ENCODE measurements around the gene SMG7. TPM values are rescaled to one million over a fixed set of nuclear protein-coding genes. Genes with fewer than 3 reads are reported as not detected.

SMG7 gene
- total RNA-seq, 1 experiment from 2014 or later: 107 TPM

DNA sequence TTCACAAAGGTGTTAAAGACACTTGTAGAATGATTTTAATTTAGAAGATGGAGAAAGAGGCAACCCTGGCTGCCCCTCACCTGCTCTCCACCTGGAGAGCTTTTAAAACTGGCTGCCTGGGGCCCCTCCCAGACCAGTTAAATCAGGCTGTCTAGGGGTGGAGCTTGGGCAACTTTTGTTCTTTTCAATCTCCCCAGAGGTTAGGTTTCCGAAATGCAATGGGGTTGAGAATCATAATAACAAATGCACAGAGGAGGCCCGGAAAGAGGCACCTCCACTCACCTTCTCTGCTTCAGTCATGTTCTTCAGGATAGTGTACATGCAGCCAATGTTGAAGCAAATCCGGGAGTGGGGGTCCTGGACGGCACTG lies 117.6 kb downstream of the SMG7 start:
- H3K4me3 Mint-ChIP-seq (ENCODE audit: unreplicated experiment): no peak overlapping the region
- no peaks in the 10 kb centered on the region for H3K36me3 Mint-ChIP-seq (ENCODE audit: insufficient read depth, unreplicated experiment)
- H3K27me3 Mint-ChIP-seq (ENCODE audit: insufficient read depth, unreplicated experiment): no peaks in the 10 kb centered on the region
- no peak for DNase-seq (ENCODE audit: unreplicated experiment)
- H3K4me1 Mint-ChIP-seq (ENCODE audit: insufficient read depth, unreplicated experiment): peaks cover 17% of the 10 kb centered on the region
- no peaks in the 10 kb centered on the region for H3K9me3 Mint-ChIP-seq (ENCODE audit: unreplicated experiment)
- ChIA-PET CTCF (interaction anchor here (1.0 to 1.5 kb wide), 4 partner anchors 10 to 20 kb away, joined by 3 to 4 read pairs (median 4); no protein-coding TSS in a partner anchor), POLR2A (interaction anchor here (0.6 to 3.3 kb wide), 2 partner anchors 11 to 41 kb away, joined by 3 to 12 read pairs; no protein-coding TSS in a partner anchor)
- peak overlapping the region; percentile 41 for H3K27ac Mint-ChIP-seq (ENCODE audit: low read depth, unreplicated experiment)
- intact Hi-C loops (cut with micrococcal nuclease): no loop called here
- BruUV-seq (replicated peaks): no TSS peak
- no peak for TF ChIP-seq CTCF (IDR thresholded peaks at IDR 0.05; ENCODE audit: unreplicated experiment)

DNA sequence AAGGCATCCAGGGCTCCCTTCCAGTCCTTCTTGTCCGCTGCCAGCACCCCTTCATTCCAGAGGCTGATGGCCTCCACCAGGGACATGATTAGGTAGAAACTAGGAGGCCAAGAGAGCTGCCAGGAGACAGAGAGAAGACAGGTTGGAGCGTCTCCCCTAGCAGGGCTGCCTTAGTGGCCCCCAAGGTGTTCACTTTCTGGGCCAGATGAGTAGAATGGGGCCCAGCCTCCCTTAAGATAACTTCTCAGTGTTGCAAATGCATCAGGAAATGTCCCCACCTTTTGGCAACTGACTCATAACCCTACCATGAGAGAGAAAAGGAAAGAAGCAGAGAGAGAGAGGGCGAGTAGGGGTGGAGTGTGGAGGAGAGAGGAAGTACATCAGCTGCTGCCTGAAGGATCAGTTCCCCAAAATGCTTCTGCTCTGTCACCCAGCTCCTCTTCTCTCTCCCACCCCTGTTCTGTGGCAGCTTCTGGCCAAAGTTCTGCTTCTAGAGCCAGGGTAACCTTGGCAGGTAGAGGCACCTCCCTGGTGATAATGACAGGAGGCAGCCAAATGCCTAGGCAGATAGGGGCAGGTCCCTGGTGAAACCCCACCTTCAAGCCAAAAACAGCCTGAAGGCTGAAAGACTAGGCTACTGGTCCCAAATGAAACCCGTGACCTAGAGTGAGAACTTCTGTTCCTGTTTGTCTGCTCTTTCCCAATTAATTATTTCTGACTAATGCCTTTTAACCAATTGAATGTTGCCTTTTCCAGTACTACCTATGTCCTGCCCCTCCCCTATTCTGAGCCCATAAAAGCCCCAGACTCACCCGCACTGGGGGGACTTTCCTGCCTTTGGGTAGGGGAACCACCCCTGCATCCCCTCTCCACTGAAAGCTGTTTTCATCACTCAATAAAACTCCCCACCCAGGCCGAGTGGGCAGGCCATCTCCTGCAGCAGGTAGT lies 118.2 kb downstream of the SMG7 start, which contains the start of gene NCF2:
TSS of gene NCF2 (minus strand) at position 216 of the 948 bp plus-strand sequence. CDS start at position 86, 130 bp downstream.
- peak; percentile 56 for DNase-seq (ENCODE audit: unreplicated experiment)
- Mint-ChIP-seq H3K27ac (ENCODE audit: low read depth, unreplicated experiment) (peak within 1 kb of the TSS; percentile 41), H3K27me3 (ENCODE audit: insufficient read depth, unreplicated experiment) (no peaks in the 10 kb centered on the region), H3K9me3 (ENCODE audit: unreplicated experiment) (no peaks in the 10 kb centered on the region), H3K4me1 (ENCODE audit: insufficient read depth, unreplicated experiment) (peaks cover 17% of the 10 kb centered on the region), H3K4me3 (ENCODE audit: unreplicated experiment) (no peak within 1 kb of the TSS), H3K36me3 (ENCODE audit: insufficient read depth, unreplicated experiment) (no peaks in the 10 kb centered on the region)
- POLR2A ChIA-PET: interaction anchor here (3.3 kb wide), 1 partner anchor 10 kb away, joined by 12 read pairs; no protein-coding TSS in a partner anchor
- TF ChIP-seq CTCF (IDR thresholded peaks at IDR 0.05; ENCODE audit: unreplicated experiment): no peak
- BruUV-seq (replicated peaks): no TSS peak
- intact Hi-C loops (cut with micrococcal nuclease): no loop called here
- CTCF ChIA-PET: interaction anchor here (1.0 to 1.5 kb wide), 4 partner anchors 9 to 19 kb away, joined by 3 to 4 read pairs (median 4); no protein-coding TSS in a partner anchor

- no peak for DNase-seq (ENCODE audit: unreplicated experiment)
- no peak overlapping the region for H3K27ac Mint-ChIP-seq (ENCODE audit: low read depth, unreplicated experiment)
- H3K4me1 Mint-ChIP-seq (ENCODE audit: insufficient read depth, unreplicated experiment): peaks cover 17% of the 10 kb centered on the region
- H3K27me3 Mint-ChIP-seq (ENCODE audit: insufficient read depth, unreplicated experiment): no peaks in the 10 kb centered on the region
- CTCF ChIA-PET: interaction anchor here (0.7 kb wide), 1 partner anchor 35 kb away, joined by 4 read pairs; no protein-coding TSS in a partner anchor
- no peak overlapping the region for H3K4me3 Mint-ChIP-seq (ENCODE audit: unreplicated experiment)
- no peaks in the 10 kb centered on the region for H3K36me3 Mint-ChIP-seq (ENCODE audit: insufficient read depth, unreplicated experiment)
- BruUV-seq (replicated peaks): no TSS peak
- intact Hi-C loops (cut with micrococcal nuclease): no loop called here
- H3K9me3 Mint-ChIP-seq (ENCODE audit: unreplicated experiment): no peaks in the 10 kb centered on the region
- POLR2A ChIA-PET: no interaction called here
- TF ChIP-seq CTCF (IDR thresholded peaks at IDR 0.05; ENCODE audit: unreplicated experiment): no peak
Observed at GRCh38 chr1:183592733-183593132, 120.4 kb downstream of the SMG7 start.

DNA sequence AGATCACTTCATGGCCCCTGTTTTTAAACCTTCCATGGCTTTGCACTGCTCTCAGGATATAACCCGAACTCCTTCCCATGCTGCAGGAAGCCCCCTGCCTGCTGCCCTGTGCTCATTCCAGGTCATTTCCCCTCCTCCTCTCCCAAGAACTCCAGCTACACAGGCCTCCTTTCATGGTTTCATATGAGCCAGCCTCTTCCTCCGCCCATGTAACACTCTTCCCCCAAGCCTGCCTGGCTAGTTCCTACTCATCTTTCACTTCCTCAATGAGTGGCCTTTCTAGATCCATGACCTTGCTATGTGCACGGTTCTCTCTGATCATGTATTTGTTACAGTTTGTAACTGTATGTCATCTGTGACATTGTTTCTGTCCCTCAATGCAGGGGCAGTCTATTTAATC lies 121.1 kb downstream of the SMG7 start:
- CTCF ChIA-PET: interaction anchor here (1.0 to 1.5 kb wide), 2 partner anchors 13 to 49 kb away, joined by 4 to 5 read pairs; no protein-coding TSS in a partner anchor

More for the DNA sequence above, 121.1 kb downstream of the SMG7 start:
- Mint-ChIP-seq H3K4me1 (ENCODE audit: insufficient read depth, unreplicated experiment) (peaks cover 20% of the 10 kb centered on the region), H3K27me3 (ENCODE audit: insufficient read depth, unreplicated experiment) (no peaks in the 10 kb centered on the region), H3K27ac (ENCODE audit: low read depth, unreplicated experiment) (no peak overlapping the region), H3K4me3 (ENCODE audit: unreplicated experiment) (no peak overlapping the region), H3K36me3 (ENCODE audit: insufficient read depth, unreplicated experiment) (no peaks in the 10 kb centered on the region), H3K9me3 (ENCODE audit: unreplicated experiment) (no peaks in the 10 kb centered on the region)
- no peak for TF ChIP-seq CTCF (IDR thresholded peaks at IDR 0.05; ENCODE audit: unreplicated experiment)
- BruUV-seq (replicated peaks): no TSS peak
- POLR2A ChIA-PET: no interaction called here
- intact Hi-C loops (cut with micrococcal nuclease): no loop called here
- no peak for DNase-seq (ENCODE audit: unreplicated experiment)
